GM04504 (cell line): ENCODE measurements around the gene CARD11.

ENCODE experiments used
- DNase-seq: peaks from one replicate; pipeline ENCODE4 v3.0.0-alpha.2; 2012; ENCODE audit warnings: low read depth

Gene CARD11

DNA sequence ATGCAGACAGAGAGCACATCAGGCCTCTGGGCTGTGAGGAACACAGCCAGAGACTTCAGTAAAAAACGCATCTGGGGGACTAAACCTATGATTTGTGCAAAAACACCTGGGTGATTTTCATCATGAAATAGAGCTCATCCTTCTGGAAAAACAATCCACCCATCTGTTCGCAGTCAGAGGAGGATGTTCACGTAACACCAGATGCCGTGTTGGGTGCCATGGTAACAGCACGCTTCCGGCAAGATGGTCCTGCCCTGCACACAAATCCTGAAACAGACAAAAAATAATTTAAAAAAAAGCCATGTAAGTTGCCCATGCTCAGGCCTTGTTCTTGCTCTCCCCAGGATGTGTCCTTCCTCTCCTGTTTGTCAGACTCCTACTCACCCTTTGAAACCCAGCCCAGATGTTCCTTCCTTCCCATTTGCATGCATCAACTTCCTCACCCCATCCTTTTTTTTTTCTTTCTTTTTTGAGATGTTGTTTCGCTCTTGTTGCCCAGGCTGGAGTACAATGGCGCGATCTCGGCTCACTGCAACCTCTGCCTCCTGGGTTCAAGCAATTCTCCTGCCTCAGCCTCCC lies 171.3 kb downstream of the CARD11 start:
- no peak for DNase-seq

- DNase-seq: no peak
Observed at GRCh38 chr7:2870471-2870931, 173.2 kb downstream of the CARD11 start.

DNA sequence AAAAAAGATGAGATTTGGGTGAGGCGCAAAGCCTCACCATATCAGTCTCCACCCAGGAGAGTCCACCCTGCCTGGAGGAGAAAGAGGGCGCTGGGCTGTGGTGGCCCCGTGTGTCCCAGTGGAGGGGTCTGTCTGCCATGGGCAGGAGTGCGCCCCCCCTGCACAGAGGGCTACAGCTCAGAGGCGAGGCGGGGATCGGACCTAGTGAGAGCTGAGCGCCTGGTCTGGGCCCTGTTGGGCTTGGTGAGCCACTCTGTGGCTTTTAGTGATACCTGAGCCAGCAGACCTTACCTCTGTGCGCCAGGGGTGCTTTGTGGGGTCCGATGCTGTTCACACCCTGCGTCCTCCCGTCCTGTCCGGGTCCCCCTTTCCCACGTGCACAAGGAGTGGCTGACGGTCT lies 173.7 kb downstream of the CARD11 start:
- DNase-seq: no peak

DNA sequence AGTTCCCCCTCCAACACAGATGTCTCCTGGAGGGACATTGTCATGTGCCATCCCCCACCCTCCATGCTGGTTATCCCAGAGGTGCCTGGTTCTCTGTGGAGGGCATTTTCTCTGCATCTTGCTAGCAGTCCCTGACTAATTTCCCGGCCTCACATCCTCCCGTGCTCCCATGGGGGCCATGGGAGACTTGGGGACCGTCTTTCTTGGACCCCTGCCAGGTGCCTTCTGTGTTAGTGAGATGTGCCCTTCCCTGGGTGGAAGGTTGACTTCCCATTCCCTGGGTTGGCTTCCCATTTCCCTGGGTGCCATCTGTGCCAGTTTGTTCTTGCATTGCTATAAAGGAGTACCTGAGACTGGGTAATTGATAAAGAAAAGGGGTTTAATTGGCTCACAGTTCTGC lies 177.1 kb downstream of the CARD11 start:
- DNase-seq: no peak

- no peak for DNase-seq
Observed at GRCh38 chr7:2864999-2865670, 178.5 kb downstream of the CARD11 start.

DNA sequence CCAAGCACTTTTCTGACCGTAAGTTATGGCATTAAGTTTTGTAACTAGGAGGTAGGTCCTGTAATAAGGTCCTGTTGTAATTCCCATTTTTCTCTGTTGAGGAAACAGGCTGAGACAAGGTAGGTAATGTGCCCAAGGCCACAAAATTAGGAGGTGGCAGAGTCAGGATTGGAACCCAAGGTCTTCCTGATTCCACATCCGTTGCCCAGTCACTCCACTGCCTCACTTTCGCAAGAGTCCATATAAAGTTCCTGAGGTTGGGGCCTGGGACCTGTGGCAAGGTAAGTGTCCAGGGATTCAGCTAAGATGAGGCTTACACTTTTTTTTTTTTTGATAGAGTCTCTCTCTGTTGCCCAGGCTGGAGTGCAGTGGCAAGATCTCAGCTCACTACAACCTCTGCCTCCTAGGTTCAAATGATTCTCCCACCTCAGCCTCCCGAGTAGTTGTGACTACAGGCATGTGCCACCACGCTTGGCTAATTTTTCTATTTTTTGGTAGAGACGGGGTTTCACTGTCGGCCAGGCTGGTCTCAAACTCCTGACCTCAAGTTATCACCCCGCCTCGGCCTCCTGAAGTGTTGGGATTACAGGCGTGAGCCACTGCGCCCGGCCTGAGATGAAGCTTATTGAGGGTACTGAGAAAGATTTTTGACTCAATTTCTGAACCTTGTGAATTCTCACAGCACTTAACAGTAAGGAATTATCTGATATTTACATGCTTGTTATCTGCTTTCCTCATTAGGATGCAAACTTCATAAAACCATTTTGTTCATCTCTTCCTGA lies 179.3 kb downstream of the CARD11 start:
- no peak for DNase-seq

GRCh38 chr7:2863461-2864066 lies 180.1 kb downstream of the CARD11 start:
- peak; percentile 85 for DNase-seq

DNA sequence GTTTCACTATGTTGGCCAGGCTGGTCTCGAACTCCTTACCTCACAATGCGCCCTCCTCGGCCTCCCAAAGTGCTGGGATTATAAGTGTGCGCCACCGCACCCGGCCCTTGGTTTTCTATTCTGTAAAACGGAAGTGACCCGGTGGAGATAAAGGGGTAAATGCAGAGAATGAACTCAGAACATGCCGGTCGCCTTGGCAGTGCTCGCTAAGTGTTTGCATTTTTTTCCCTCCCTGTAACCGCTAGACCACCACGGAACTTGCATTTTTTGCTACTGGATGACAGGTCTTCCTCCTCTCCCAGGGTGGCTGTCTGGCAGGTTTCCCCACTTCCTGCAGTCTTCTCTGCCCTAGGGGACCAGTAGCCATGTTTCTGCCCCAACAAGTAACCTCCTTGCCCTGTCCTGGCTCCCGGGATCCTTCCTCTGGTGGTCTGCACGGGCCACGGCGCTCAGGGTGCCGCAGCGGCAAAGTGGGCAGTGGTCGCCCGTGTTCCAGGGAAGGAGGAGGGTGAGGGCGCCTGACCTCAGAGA lies 180.8 kb downstream of the CARD11 start:
- no peak for DNase-seq

DNA sequence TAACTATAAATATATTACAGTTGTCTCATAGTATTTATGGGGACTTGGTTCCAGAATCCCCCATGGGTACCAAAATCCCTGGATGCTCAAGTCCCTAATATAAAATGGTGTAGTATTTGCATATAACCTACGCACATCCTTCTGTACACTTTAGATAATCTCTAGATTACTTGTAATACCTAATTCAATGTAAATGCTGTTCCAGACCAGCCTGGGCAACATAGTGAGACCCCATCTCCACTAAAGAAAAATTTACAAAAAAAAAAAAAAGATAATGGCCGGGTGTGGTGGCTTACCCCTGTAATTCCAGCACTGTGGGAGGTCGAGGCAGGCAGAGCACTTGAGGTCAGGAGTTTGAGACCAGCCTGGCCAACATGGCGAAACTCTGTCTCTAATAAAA lies 182.2 kb downstream of the CARD11 start:
- no peak for DNase-seq

DNA sequence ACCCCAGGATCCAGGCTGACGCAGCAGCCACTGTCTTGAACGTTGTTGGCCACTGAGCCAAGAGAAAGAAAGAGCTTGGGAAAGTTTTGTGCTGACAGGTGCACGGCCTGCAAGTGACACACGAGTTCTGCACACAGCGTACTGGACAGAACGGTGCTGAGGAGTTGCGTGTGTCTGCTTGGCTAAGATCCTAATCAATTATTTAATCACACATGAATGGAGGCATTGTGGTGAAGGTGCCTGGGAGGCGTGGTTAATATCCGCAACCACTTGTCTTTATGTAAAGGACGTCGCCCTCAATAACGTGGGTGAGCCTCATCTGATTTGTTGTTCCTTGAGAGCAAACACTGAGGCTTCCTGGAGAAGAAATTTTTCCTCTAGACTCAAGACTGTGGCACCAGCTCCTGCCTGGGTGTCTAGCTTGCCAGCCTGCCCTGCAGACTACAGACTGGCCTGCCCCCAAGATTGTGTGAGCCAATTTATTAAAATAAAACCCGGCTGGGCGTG lies 183.0 kb downstream of the CARD11 start:
- no peak for DNase-seq

DNA sequence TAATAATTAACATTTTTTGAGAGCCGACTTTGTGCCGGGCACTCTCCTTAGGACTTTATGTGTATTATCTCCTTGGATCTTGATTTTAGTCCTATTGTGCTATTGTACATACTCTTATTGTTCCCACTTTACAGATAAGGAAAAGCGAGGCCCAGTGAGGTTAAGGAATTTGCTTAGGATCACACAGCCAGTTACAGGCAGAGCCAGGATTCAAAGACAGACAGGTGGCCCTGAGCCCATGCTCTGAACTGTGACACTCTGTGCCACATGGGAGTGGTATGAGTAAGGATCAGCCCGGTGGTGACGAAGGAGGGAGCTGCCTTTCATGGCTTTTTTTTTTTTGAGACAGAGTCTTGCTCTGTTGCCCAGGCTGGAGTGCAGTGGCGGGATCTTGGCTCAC lies 183.7 kb downstream of the CARD11 start:
- no peak for DNase-seq

GRCh38 chr7:2858621-2859020 lies 185.0 kb downstream of the CARD11 start:
- no peak for DNase-seq

DNA sequence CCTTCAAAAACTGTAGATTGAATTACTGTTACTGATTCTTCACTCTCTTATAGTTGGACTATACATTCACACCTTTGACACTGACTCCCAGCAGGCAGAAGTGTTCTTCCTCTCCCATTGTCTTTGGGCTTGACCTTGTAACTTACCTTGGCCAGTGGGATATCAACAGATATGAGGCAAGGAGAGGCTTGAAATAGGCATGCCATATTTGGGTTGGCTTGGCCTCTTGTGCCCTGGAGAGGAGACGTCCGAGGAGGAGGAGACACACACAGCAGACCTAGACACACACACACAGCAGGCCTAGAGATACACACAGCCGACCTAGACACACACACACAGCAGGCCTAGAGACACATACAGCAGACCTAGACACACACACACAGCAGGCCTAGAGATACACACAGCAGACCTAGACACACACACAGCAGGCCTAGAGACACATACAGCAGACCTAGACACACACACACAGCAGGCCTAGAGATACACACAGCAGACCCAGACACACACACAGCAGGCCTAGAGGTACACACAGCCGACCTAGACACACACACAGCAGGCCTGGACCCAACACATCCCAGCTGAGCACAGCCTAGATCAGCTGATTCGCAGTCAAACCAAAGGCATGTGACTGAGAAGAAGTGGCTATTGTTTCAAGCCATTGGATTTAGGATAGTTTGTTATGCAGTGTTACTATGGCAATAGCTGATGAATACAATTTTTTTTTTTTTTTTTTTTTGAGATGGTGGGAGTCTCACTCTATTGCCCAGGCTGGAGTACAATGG lies 187.1 kb downstream of the CARD11 start:
- DNase-seq: no peak
